Stomach (tissue), 19 donors: ENCODE results near the gene OR9A4. TPM values are rescaled to one million over a fixed set of nuclear protein-coding genes. Genes with fewer than 3 reads are reported as not detected.

Experiments
- DNase-seq, 2 donors: peaks; one replicate each; pipeline versions ENCODE4 v3.0.0 to v3.0.0-alpha.2; 2013 to 2019
- H3K27ac ChIP-seq, 5 donors: fragments of 200-600 bp in 4 of 5; sonication (generic) in 4 of 5; one replicate each; pipeline ENCODE4 v1.5.1; 2013 to 2019; ENCODE audit warnings: mild to moderate bottlenecking in 1 of 5, moderate library complexity in 1 of 5
- H3K27me3 ChIP-seq, 3 donors: fragments of 200-600 bp; sonication (generic); one replicate each; pipeline ENCODE4 v1.5.1; 2017 to 2019; ENCODE audit warnings: mixed run types in 1 of 3
- H3K36me3 ChIP-seq, 4 donors: fragments of 200-600 bp; sonication (generic); 1 replicate in 3 of 4; 2 replicates in 1 of 4; pipeline ENCODE4 v1.5.1; 2016 to 2019
- H3K4me1 ChIP-seq, 4 donors: fragments of 200-600 bp; sonication (generic); one replicate each; pipeline ENCODE4 v1.5.1; 2016 to 2019
- H3K4me3 ChIP-seq, 4 donors: fragments of 200-600 bp; sonication (generic) in 3 of 4; one replicate each; pipeline ENCODE4 v1.5.1; 2016 to 2019; ENCODE audit warnings: mild to moderate bottlenecking in 1 of 4
- H3K9me3 ChIP-seq, 4 donors: fragments of 200-600 bp; sonication (generic); one replicate each; pipeline ENCODE4 v1.5.1; 2016 to 2019
- EP300 ChIP-seq: sonication (generic); formaldehyde crosslinking; IDR thresholded peaks from one replicate; pipeline ENCODE4 v1.6.1; 2017; ENCODE audit warnings: antibody characterized with exemption
- POLR2A ChIP-seq, 4 donors: fragments of 450-650 bp; IDR thresholded peaks; one replicate each; pipeline ENCODE4 v1.6.1; 2016; ENCODE audit warnings: antibody characterized with exemption in 4 of 4, control low read depth in 2 of 4, mild to moderate bottlenecking in 1 of 4, moderate library complexity in 1 of 4
- POLR2AphosphoS5 ChIP-seq, 3 donors: sonication (generic); formaldehyde crosslinking; IDR thresholded peaks; one replicate each; pipeline ENCODE4 v1.6.1; 2016; ENCODE audit warnings: antibody characterized with exemption in 3 of 3
- WGBS, 5 donors: extraction: QIAGEN DNeasy Blood & Tissue Kit in 3 of 5; methylation state at CpG; one replicate each; pipeline versions ENCODE4 v1.1.5 to v1.1.7; 2013 to 2018; 5-methylcytosine and 5-hydroxymethylcytosine counted together
- intact Hi-C: fragments of 100-400 bp; cut with DNase I; formaldehyde crosslinking; loops from one replicate; pipeline ENCODE4 v1.15.1; 2023; ENCODE audit warnings: low total_unique reads
- long read RNA-seq, 10 donors: transcript quantifications; one replicate each; lab custom pipeline, GENCODE V29; 2026
- polyA plus RNA-seq, 3 donors: library from polyadenylated mRNA; stranded (reverse); fragments of 200-250 nt; gene quantifications; one replicate each; pipeline ENCODE4 v1.2.3, GENCODE V29; 2013
- total RNA-seq, 5 donors: library from RNA; depleted of rRNA; stranded (reverse); fragments of >200 nt; gene quantifications; one replicate each; pipeline versions ENCODE4 v1.1.0 to v1.2.3, GENCODE V29; 2014 to 2016
- TF ChIP-seq, protein P1 (sequence below), 7 experiments: fragments of 450-650 bp in 4 of 7; fragments of 200-600 bp in 3 of 7; sonication (generic) in 3 of 7; IDR thresholded peaks; one replicate each; pipeline ENCODE4 v1.5.1; 2016 to 2019; ENCODE audit warnings: antibody characterized with exemption in 7 of 7, control low read depth in 2 of 7, mild to moderate bottlenecking in 1 of 7
- donor health status: healthy with polysubstance abuse.
- donor health status: Bipolar disorder and iron deficiency.
- donor health status: healthy.

Gene OR9A4
- total RNA-seq (not detected), polyA plus RNA-seq (not detected)
- long read RNA-seq, donor 1, result 0 reads
- long read RNA-seq, donor 2, result 0 reads
- long read RNA-seq, donor 3, result 0 reads
- long read RNA-seq, donor 4, result 0 reads
- long read RNA-seq, donor 5, result 0 reads
- long read RNA-seq, donor 6, result 0 reads
- long read RNA-seq, donor 7, result 0 reads
- long read RNA-seq, donor 8, result 0 reads
- long read RNA-seq, donor 9, result 0 reads
- long read RNA-seq, donor 10, result 0 reads

DNA sequence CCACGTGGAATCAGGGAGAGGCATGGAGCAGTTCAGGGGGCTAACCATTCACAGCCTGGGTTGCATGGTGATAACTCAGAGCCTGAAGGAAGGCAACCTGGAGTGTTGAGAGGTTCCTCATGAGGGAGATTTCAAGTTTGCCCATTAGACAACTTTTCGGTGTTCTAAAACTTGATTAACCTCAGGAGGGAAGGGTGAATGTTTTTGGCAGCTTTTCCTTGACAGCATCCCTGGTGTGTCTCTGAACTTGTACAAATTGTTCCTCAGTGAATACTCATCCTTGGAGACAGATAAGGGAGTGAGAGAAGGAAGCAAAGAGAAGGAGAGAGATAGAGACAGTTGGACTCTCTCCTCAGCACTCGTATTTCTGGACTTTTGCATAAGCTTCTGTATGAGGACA is at the start of gene OR9A4:
OR9A4 (plus strand) TSS at position 301 of the 400 bp plus-strand sequence. CDS start 2,477 bp downstream, outside the sequence.
- Histone ChIP-seq H3K4me1 (no peaks in the 10 kb centered on the region), H3K27ac (no peak within 1 kb of the TSS), H3K4me3 (no peak within 1 kb of the TSS), H3K36me3 (no peaks in the 10 kb centered on the region), H3K9me3 (no peaks in the 10 kb centered on the region), H3K27me3 (no peaks in the 10 kb centered on the region)
- DNase-seq, result no peak
- TF ChIP-seq, protein P1, sequence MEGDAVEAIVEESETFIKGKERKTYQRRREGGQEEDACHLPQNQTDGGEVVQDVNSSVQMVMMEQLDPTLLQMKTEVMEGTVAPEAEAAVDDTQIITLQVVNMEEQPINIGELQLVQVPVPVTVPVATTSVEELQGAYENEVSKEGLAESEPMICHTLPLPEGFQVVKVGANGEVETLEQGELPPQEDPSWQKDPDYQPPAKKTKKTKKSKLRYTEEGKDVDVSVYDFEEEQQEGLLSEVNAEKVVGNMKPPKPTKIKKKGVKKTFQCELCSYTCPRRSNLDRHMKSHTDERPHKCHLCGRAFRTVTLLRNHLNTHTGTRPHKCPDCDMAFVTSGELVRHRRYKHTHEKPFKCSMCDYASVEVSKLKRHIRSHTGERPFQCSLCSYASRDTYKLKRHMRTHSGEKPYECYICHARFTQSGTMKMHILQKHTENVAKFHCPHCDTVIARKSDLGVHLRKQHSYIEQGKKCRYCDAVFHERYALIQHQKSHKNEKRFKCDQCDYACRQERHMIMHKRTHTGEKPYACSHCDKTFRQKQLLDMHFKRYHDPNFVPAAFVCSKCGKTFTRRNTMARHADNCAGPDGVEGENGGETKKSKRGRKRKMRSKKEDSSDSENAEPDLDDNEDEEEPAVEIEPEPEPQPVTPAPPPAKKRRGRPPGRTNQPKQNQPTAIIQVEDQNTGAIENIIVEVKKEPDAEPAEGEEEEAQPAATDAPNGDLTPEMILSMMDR (IDR thresholded peaks at IDR 0.05), result no peak
- no peak for TF ChIP-seq POLR2A (IDR thresholded peaks at IDR 0.05)
- no peak for TF ChIP-seq EP300
- intact Hi-C loops, result no loop called here
- 78 to 83% (median 81%) methylated on average over 3 of the region's 3 CpGs for WGBS, 5 donors

GRCh38 chr7:141866974-141867373 is 49.2 kb upstream of the OR9A4 start:
- 78 to 95% (median 94%) methylated on average over 2 of the region's 2 CpGs for WGBS, 5 donors
- intact Hi-C loops, result no loop called here

DNA sequence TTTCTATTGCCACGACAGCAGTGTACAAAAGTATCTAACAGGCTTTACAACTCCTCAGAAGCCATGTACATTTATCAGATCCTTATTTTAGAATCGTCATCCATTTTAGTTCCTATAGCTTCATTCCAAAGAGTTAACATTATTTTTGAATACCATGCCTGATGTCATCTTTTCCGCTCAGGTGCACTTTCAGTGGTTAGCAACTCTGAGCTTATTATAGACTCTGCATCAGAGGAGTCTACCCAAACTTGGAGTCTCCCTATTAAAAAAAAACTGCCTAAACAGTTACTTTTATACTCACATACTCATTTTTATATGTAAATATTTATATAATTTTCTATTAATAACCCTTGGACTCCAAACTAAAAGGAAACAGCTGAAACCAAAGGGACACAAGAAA is 43.3 kb upstream of the OR9A4 start:
- TF ChIP-seq, protein P1 (IDR thresholded peaks at IDR 0.05), result no peak
- TF ChIP-seq EP300, result no peak
- no peak for TF ChIP-seq POLR2A (IDR thresholded peaks at IDR 0.05)
- no peak for TF ChIP-seq POLR2AphosphoS5 (IDR thresholded peaks at IDR 0.05)
- Histone ChIP-seq H3K9me3 (peaks cover 0 to 16% (median 9%) of the 10 kb centered on the region in 4 donors), H3K36me3 (no peaks in the 10 kb centered on the region), H3K27ac (no peak overlapping the region), H3K4me1 (no peaks in the 10 kb centered on the region), H3K27me3 (no peaks in the 10 kb centered on the region), H3K4me3 (no peak overlapping the region)
- no peak for DNase-seq
- WGBS, 5 donors, result 79 to 89% (median 87%) methylated on average over 3 of the region's 3 CpGs
- intact Hi-C loops, result no loop called here

More at GRCh38 chr7:141866974-141867373, 49.2 kb upstream of the OR9A4 start:
- no peak overlapping the region for H3K27ac ChIP-seq
- no peaks in the 10 kb centered on the region for H3K4me1 ChIP-seq
- no peaks in the 10 kb centered on the region for H3K36me3 ChIP-seq
- TF ChIP-seq POLR2AphosphoS5 (IDR thresholded peaks at IDR 0.05) (no peak), EP300 (no peak), POLR2A (IDR thresholded peaks at IDR 0.05) (no peak)
- TF ChIP-seq, protein P1 (IDR thresholded peaks at IDR 0.05), result no peak
- DNase-seq, result no peak
- peaks cover 5 to 10% (median 5%) of the 10 kb centered on the region in 4 donors for H3K9me3 ChIP-seq
- no peak overlapping the region for H3K4me3 ChIP-seq
- no peaks in the 10 kb centered on the region for H3K27me3 ChIP-seq

DNA sequence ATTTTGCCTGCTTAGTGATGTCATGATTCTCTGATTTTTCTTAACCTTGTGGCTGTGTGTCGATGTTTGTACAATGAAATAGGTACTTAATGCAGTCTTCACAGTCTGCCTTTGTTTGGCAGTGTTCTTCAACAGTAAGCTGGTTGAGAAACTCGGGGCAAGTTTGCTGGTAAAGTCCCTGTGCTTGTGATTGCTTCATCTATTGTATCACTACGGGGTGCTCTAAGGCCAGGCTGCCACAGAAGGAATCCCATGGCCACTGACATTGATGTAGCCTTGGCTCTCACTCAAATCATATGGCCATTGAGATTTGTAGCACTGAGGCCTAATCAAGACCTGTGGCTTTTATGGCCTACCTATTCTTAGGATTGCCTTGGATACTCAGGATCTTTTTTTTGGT is 41.4 kb upstream of the OR9A4 start:
- intact Hi-C loops, result no loop called here
- no peaks in the 10 kb centered on the region for H3K4me1 ChIP-seq
- peaks cover 0 to 22% (median 9%) of the 10 kb centered on the region in 4 donors for H3K9me3 ChIP-seq
- no peak for DNase-seq
- no peak for TF ChIP-seq POLR2A (IDR thresholded peaks at IDR 0.05)
- TF ChIP-seq POLR2AphosphoS5 (IDR thresholded peaks at IDR 0.05), result no peak
- TF ChIP-seq, protein P1 (IDR thresholded peaks at IDR 0.05), result no peak
- no peak for TF ChIP-seq EP300
- no peaks in the 10 kb centered on the region for H3K36me3 ChIP-seq
- H3K27ac ChIP-seq, result no peak overlapping the region
- H3K27me3 ChIP-seq, result no peaks in the 10 kb centered on the region
- WGBS, 5 donors, result 64 to 72% (median 68%) methylated on average over 3 of the region's 3 CpGs
- H3K4me3 ChIP-seq, result no peak overlapping the region
